GM12878 (cell line): ENCODE data around the gene SLC66A1. TPM values are rescaled to one million over a fixed set of nuclear protein-coding genes. Genes with fewer than 3 reads are reported as not detected.
A peak's percentile ranks its signal among the peaks of the same experiment; 100 is the strongest.

Experiments used
- ATAC-seq: fragments of 200-7000 bp; cut with Tn5 transposase; 3 replicates; pipeline ENCODE4 v1.9.1; 2020; ENCODE audit warnings: mild to moderate bottlenecking, moderate library complexity
- BruUV-seq: library from RNA; stranded (reverse); fragments of 400-500 nt; replicated peaks from 2 replicates; lab custom pipeline; 2021; lab: Mats Ljungman, UMichigan
- CTCF ChIA-PET: fragments of 300-600 bp; sonication (Branson Sonifier 250); formaldehyde crosslinking; extraction: SDS; loops from one replicate; lab custom pipeline; 2021; ENCODE audit warnings: inconsistent platforms; lab: Yijun Ruan, JAX
- POLR2A ChIA-PET: fragments of 350-600 bp; formaldehyde crosslinking; extraction: SDS; loops from one replicate; lab custom pipeline; 2021; ENCODE audit warnings: inconsistent platforms; lab: Charles Lee
- RAD21 ChIA-PET: fragments of 300-600 bp; sonication (Branson Sonifier 250); formaldehyde crosslinking; loops from one replicate; lab custom pipeline; 2023; ENCODE audit warnings: antibody characterized with exemption; ENCODE audit not compliant: unreplicated experiment; lab: Charles Lee
- SMC1A ChIA-PET: fragments of 300-600 bp; sonication (Branson Sonifier 250); formaldehyde crosslinking; loops from one replicate; lab custom pipeline; 2023; ENCODE audit not compliant: unreplicated experiment, uncharacterized antibody; lab: Charles Lee
- DNase-seq: peaks from one replicate; pipeline ENCODE4 v3.0.0-alpha.2; 2011; ENCODE audit warnings: low read depth, low spot score
- FAIRE-seq: peaks from 3 replicates; lab custom pipeline; 2011; peaks lifted over from hg19 to GRCh38; lab: Jason Lieb, UNC
- H2AFZ ChIP-seq: 2 replicates; pipeline ENCODE4 v1.6.0; 2011; ENCODE audit warnings: low read depth, low read length, control low read depth; ENCODE audit not compliant: control insufficient read depth
- H3K27ac ChIP-seq: 2 replicates; pipeline ENCODE4 v1.5.1; 2011; ENCODE audit warnings: control low read depth; ENCODE audit not compliant: control insufficient read depth, insufficient read depth
- H3K27me3 ChIP-seq, 2 experiments: replicated peaks in 1 of 2; 2 replicates each; pipeline versions ENCODE4 v1.6.0 to v1.6.1; 2011; ENCODE audit warnings: low read length in 1 of 2; ENCODE audit not compliant: control insufficient read depth in 2 of 2, insufficient read depth in 2 of 2
- H3K36me3 ChIP-seq, 2 experiments: 2 replicates each; pipeline ENCODE4 v1.5.1; 2011; ENCODE audit warnings: low read length in 1 of 2; ENCODE audit not compliant: control insufficient read depth in 2 of 2, insufficient read depth in 2 of 2
- H3K4me1 ChIP-seq: 2 replicates; pipeline ENCODE4 v1.6.1; 2011; ENCODE audit warnings: mild to moderate bottlenecking, low read length, moderate library complexity, mixed read lengths; ENCODE audit not compliant: control insufficient read depth, insufficient read depth
- H3K4me2 ChIP-seq: 2 replicates; pipeline ENCODE4 v1.6.0; 2011; ENCODE audit warnings: control low read depth; ENCODE audit not compliant: control insufficient read depth, insufficient read depth
- H3K4me3 ChIP-seq: fragments of 200-600 bp; sonication (generic); 2 replicates; pipeline ENCODE4 v1.5.1; 2016
- H3K79me2 ChIP-seq: 2 replicates; pipeline ENCODE4 v1.6.0; 2011; ENCODE audit warnings: low read length; ENCODE audit not compliant: control insufficient read depth, insufficient read depth
- H3K9ac ChIP-seq: 2 replicates; pipeline ENCODE4 v1.8.0; 2011; ENCODE audit warnings: low read length, control low read depth, mixed read lengths; ENCODE audit not compliant: control insufficient read depth, insufficient read depth
- H3K9me3 ChIP-seq: replicated peaks from 3 replicates; pipeline ENCODE4 v1.5.1; 2011; ENCODE audit warnings: mild to moderate bottlenecking, low read length; ENCODE audit not compliant: control insufficient read depth, insufficient read depth
- H4K20me1 ChIP-seq: 2 replicates; pipeline ENCODE4 v1.6.0; 2011; ENCODE audit not compliant: control insufficient read depth, insufficient read depth
- NFIC ChIP-seq: IDR thresholded peaks from 2 replicates; pipeline ENCODE4 v1.6.1; 2012; ENCODE audit warnings: low read depth, mild to moderate bottlenecking, inconsistent platforms, low read length, moderate library complexity
- POLR2A ChIP-seq: IDR thresholded peaks from 2 replicates; pipeline ENCODE4 v1.6.1; 2011; ENCODE audit warnings: low read depth, mild to moderate bottlenecking, low read length
- REST ChIP-seq: IDR thresholded peaks from 2 replicates; pipeline ENCODE4 v1.6.1; 2012; ENCODE audit warnings: mild to moderate bottlenecking, low read depth, low read length
- WGBS: methylation state at CpG from one replicate; pipeline ENCODE4 v1.1.6; 2016; ENCODE audit warnings: low lambda C conversion rate; ENCODE audit not compliant: insufficient replicate concordance, insufficient coverage; ENCODE audit errors: missing lambda C conversion rate; 5-methylcytosine and 5-hydroxymethylcytosine counted together
- in situ Hi-C: fragments of 300-500 bp; cut with MboI; formaldehyde crosslinking; loops from 9 replicates; pipeline ENCODE4 v1.14.3; 2018; ENCODE audit warnings: mixed read lengths
- intact Hi-C: fragments of 100-400 bp; cut with micrococcal nuclease; formaldehyde crosslinking; loops from one replicate; pipeline ENCODE4 v1.14.2; 2022; ENCODE audit not compliant: unreplicated experiment
- polyA plus RNA-seq, 11 experiments: library from polyadenylated mRNA; depleted of rRNA in 4 of 11; unstranded in 6 of 11; stranded (reverse) in 5 of 11; fragments of >200 nt; fragmentation: Nextera tagmentation in 4 of 11; fragmentation: Illumina TruSeq in 1 of 11; extraction: Ambion mirVana in 4 of 11; extraction: Trizol in 1 of 11; gene quantifications; 1 replicate in 1 of 11; 2 replicates in 10 of 11; pipeline versions ENCODE4 v1.2.1 to v1.2.3, GENCODE V29; 2011 to 2016; ENCODE audit warnings: inconsistent platforms in 2 of 11, missing spikeins in 2 of 11, low read depth in 1 of 11
- total RNA-seq, 4 experiments: library from RNA; depleted of rRNA in 3 of 4; stranded (reverse); fragments of >200 nt in 3 of 4; fragmentation: Illumina TruSeq in 1 of 4; extraction: Trizol in 1 of 4; gene quantifications; 2 replicates each; pipeline versions ENCODE4 v1.2.1 to v1.2.3, GENCODE V29; 2013 to 2021

The SLC66A1 gene
- total and polyA plus RNA-seq, 10 of the 15 experiments (the other 5 are each of a cell fraction or from before 2014, with no cell fraction given) = 0.58 to 22.0 (median 10.2) TPM

- TF ChIP-seq NFIC = no peak
- no peak for TF ChIP-seq REST
- peak; percentile 40; the same call in 1 of the 2 replicates for TF ChIP-seq POLR2A
- Histone ChIP-seq H3K4me1 (no peaks in the 10 kb centered on the region), H3K9ac (no peak overlapping the region), H3K79me2 (no peaks in the 10 kb centered on the region), H4K20me1 (no peaks in the 10 kb centered on the region), H3K9me3 (no peaks in the 10 kb centered on the region), H3K36me3 (peaks cover 25 to 30% of the 10 kb centered on the region in 2 experiments), H2AFZ (no peak overlapping the region), H3K4me3 (no peak overlapping the region), H3K27me3 (no peaks in the 10 kb centered on the region), H3K4me2 (no peak overlapping the region), H3K27ac (no peak overlapping the region)
- FAIRE-seq (no peak), ATAC-seq (no peak), DNase-seq (no peak)
- ChIA-PET CTCF (interaction anchor here (0.5 to 3.2 kb wide), 8 partner anchors 9 to 419 kb away, joined by 3 to 12 read pairs (median 4); no protein-coding TSS in a partner anchor), POLR2A (no interaction called here), RAD21 (interaction anchor here (0.6 to 1.5 kb wide), 2 partner anchors 209 to 239 kb away, joined by 3 to 4 read pairs; no protein-coding TSS in a partner anchor), SMC1A (interaction anchor here (1.2 kb wide), 1 partner anchor 238 kb away, joined by 3 read pairs; no protein-coding TSS in a partner anchor)
- intact Hi-C loops (loop anchor here (1.0 kb wide), 2 partner anchors 239 to 308 kb away; no protein-coding TSS in a partner anchor), in situ Hi-C loops (loop anchor here (5.0 kb wide), 1 partner anchor 239 kb away; no protein-coding TSS in a partner anchor)
- 94% methylated on average over 20 of the region's 20 CpGs for WGBS
- no TSS peak for BruUV-seq
Measured at GRCh38 chr1:19343617-19344350, 31.7 kb downstream of the SLC66A1 start.
